ENCODE measurements around the gene TKTL1. TPM values are rescaled to one million over a fixed set of nuclear protein-coding genes. Genes with fewer than 3 reads are reported as not detected.

Gene TKTL1
- total and polyA plus RNA-seq, 2 of the 4 experiments (the other 2 are of a cell fraction), result not detected

GRCh38 chrX:154372612-154373022 lies 77.0 kb downstream of the TKTL1 start:
- peak overlapping the region; percentile 78 for H3K4me2 ChIP-seq (ENCODE audit: low read depth, low read length)
- dilution Hi-C loops (cut with HindIII; ENCODE audit: low sequenced_read_pairs, unreplicated experiment), result no loop called here
- intact Hi-C loops (cut with micrococcal nuclease), result loop anchor here (5.0 kb wide), 1 partner anchor 160 kb away; no protein-coding TSS in a partner anchor
- peak overlapping the region; percentile 91 for H2BK5ac ChIP-seq (ENCODE audit: low read depth, low read length, poor library complexity, severe bottlenecking)
- in situ Hi-C loops (cut with MboI; ENCODE audit: low sequenced_read_pairs), result no loop called here
- 0 out of 2 replicates have a peak, but pooled peaks cover 5% of the 10 kb centered on the region for H3K9me1 ChIP-seq (ENCODE audit: insufficient read depth, low read length)
- peaks cover 22% of the 10 kb centered on the region for H3K36me3 ChIP-seq (ENCODE audit: control insufficient read depth, insufficient read depth, low read length)
- no peak overlapping the region for H2BK15ac ChIP-seq (ENCODE audit: low read depth, low read length)
- peak overlapping the region; percentile 84 for H4K8ac ChIP-seq (ENCODE audit: low read depth in 2 of 2, low read length in 2 of 2)
- ChIA-PET CTCF (interaction anchor here (0.5 kb wide), 1 partner anchor 11 kb away, joined by 4 read pairs; no protein-coding TSS in a partner anchor), POLR2A (ENCODE audit: unreplicated experiment) (interaction anchor here (2.6 kb wide), 1 partner anchor 25 kb away, joined by 8 read pairs; no protein-coding TSS in a partner anchor)
- peaks cover 0 to 15% of the 10 kb centered on the region in 2 experiments; a peak in 2 of 4 replicates for H3K79me1 ChIP-seq (ENCODE audit: low read depth in 1 of 2, low read length in 2 of 2)
- H2BK120ac ChIP-seq (ENCODE audit: low read depth, low read length), result peak overlapping the region; percentile 57; the same call in 1 of the 2 replicates
- H3K23ac ChIP-seq (ENCODE audit: low read depth, low read length), result peak overlapping the region; percentile 75
- peaks cover 13% of the 10 kb centered on the region for H3K4me1 ChIP-seq (ENCODE audit: control insufficient read depth, insufficient read depth, low read length)
- DNase-seq, result peak; percentile 65
- H4K20me1 ChIP-seq (ENCODE audit: insufficient read depth, low read length), result peaks cover 34% of the 10 kb centered on the region
- no peak for TF ChIP-seq RFX5 (IDR thresholded peaks at IDR 0.05; ENCODE audit: low read depth, low read length)
- TF ChIP-seq, protein P1, sequence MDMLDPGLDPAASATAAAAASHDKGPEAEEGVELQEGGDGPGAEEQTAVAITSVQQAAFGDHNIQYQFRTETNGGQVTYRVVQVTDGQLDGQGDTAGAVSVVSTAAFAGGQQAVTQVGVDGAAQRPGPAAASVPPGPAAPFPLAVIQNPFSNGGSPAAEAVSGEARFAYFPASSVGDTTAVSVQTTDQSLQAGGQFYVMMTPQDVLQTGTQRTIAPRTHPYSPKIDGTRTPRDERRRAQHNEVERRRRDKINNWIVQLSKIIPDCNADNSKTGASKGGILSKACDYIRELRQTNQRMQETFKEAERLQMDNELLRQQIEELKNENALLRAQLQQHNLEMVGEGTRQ (IDR thresholded peaks at IDR 0.05; ENCODE audit: low read depth, low read length), result peak; percentile 56; the same call in 1 of the 2 replicates
- H2BK20ac ChIP-seq (ENCODE audit: low read depth, low read length), result no peak overlapping the region; the same call in 1 of the 2 replicates
- peak overlapping the region; percentile 90 for H3K4me3 ChIP-seq (ENCODE audit: insufficient read depth, low read depth, low read length)
- no CpG with 5 or more reads among the region's 5 CpGs for WGBS, 2 experiments (ENCODE audit: extremely low coverage in 2 of 2, insufficient read length in 1 of 2)
- H3K4ac ChIP-seq (ENCODE audit: low read depth, low read length), result peak overlapping the region; percentile 99
- H4K5ac ChIP-seq (ENCODE audit: low read depth, low read length), result peak overlapping the region; percentile 18; the same call in 1 of the 2 replicates
- peak overlapping the region; percentile 91 for H3K14ac ChIP-seq (replicated peaks; ENCODE audit: low read depth, low read length)
- no TSS peak for BruUV-seq (replicated peaks)
- peak overlapping the region; percentile 98 for H3K56ac ChIP-seq (ENCODE audit: extremely low read depth, insufficient read depth, low read length)
- peak overlapping the region; percentile 97 for H3K27ac ChIP-seq (ENCODE audit: insufficient read depth, low read length)
- peak overlapping the region; percentile 61 for H2AFZ ChIP-seq (replicated peaks; ENCODE audit: low read length, poor library complexity)
- H3K27me3 ChIP-seq (ENCODE audit: control insufficient read depth, insufficient read depth, low read length), result no peaks in the 10 kb centered on the region
- peak overlapping the region; percentile 98 for H3K9ac ChIP-seq (ENCODE audit: low read depth, low read length)
- H3K18ac ChIP-seq (ENCODE audit: low read depth, low read length), result peak overlapping the region; percentile 39; the same call in 1 of the 2 replicates
- H2AK9ac ChIP-seq (replicated peaks; ENCODE audit: low read depth, low read length, poor library complexity), result peak overlapping the region; percentile 83
- peak overlapping the region; percentile 94 for H4K91ac ChIP-seq (ENCODE audit: insufficient read depth, low read depth, low read length)
- no peak for ATAC-seq (ENCODE audit: low read depth)
- no peaks in the 10 kb centered on the region for H3K9me3 ChIP-seq (ENCODE audit: control insufficient read depth, insufficient read depth, low read length)
- peak overlapping the region; percentile 90 for H2AK5ac ChIP-seq (ENCODE audit: low read depth, low read length)
